MM.1S (cell line): ENCODE data around the gene MRPL22.
"Not testable (repeated sequence)": the region's sequence is repeated elsewhere in the genome, so short reads cannot be mapped to it uniquely, and the experiment has no call there.

ENCODE experiments used
- CTCF ChIP-seq: fragments of 300-600 bp; sonication (generic); IDR thresholded peaks from 2 replicates; pipeline ENCODE4 v1.5.1; 2016; ENCODE audit warnings: antibody characterized with exemption, low read length, mixed read lengths
- EZH2 ChIP-seq: fragments of 300-600 bp; sonication (generic); optimal IDR thresholded peaks from 2 replicates; pipeline ENCODE3; 2017; ENCODE audit warnings: low read depth, mild to moderate bottlenecking, antibody characterized with exemption, low read length, mixed read lengths
- EZH2phosphoT487 ChIP-seq: fragments of 300-600 bp; sonication (generic); IDR thresholded peaks from 2 replicates; pipeline ENCODE4 v1.6.1; 2018; ENCODE audit warnings: antibody characterized with exemption, low read length

- not testable (repeated sequence) for TF ChIP-seq CTCF, EZH2phosphoT487, EZH2
Measured at GRCh38 chr5:155006265-155006664, 65.4 kb downstream of the MRPL22 start.
